NCI-H526 treated with DMSO at 0.1 percent for 48 hours (cell line): ENCODE measurements around the gene ZFP90.
"Not testable (repeated sequence)": the region's sequence is repeated elsewhere in the genome, so short reads cannot be mapped to it uniquely, and the experiment has no call there.

Experiments used
- DNase-seq: peaks from one replicate; lab custom pipeline; 2025; lab: John Stamatoyannopoulos, UW

Gene ZFP90

GRCh38 chr16:68519225-68519745 is 19.8 kb upstream of the ZFP90 start:
- no peak for DNase-seq

GRCh38 chr16:68520649-68521086 is 18.4 kb upstream of the ZFP90 start:
- peak; percentile 65 for DNase-seq

- no peak for DNase-seq
Measured at GRCh38 chr16:68524069-68524820, 14.8 kb upstream of the ZFP90 start.

GRCh38 chr16:68526143-68526781 is 12.8 kb upstream of the ZFP90 start:
- DNase-seq = no peak

GRCh38 chr16:68526782-68527145 is 12.3 kb upstream of the ZFP90 start:
- DNase-seq = no peak

- DNase-seq = no peak
Measured at GRCh38 chr16:68528233-68528632, 10.9 kb upstream of the ZFP90 start.

GRCh38 chr16:68528686-68529379 is 10.3 kb upstream of the ZFP90 start:
- peak; percentile 59 for DNase-seq

- DNase-seq = no peak
Measured at GRCh38 chr16:68529608-68529930, 9.5 kb upstream of the ZFP90 start.

GRCh38 chr16:68529931-68530701 is 9.0 kb upstream of the ZFP90 start:
- DNase-seq = peak; percentile 65

- DNase-seq = no peak
Measured at GRCh38 chr16:68533937-68534336, 5.2 kb upstream of the ZFP90 start.

- DNase-seq = no peak
Measured at GRCh38 chr16:68535331-68535730, 3.8 kb upstream of the ZFP90 start.

GRCh38 chr16:68539711-68540239 is 684 bp downstream of the ZFP90 start:
- DNase-seq = no peak

GRCh38 chr16:68548947-68549346 is 9.9 kb downstream of the ZFP90 start:
- DNase-seq = no peak

GRCh38 chr16:68553186-68553585 is 14.1 kb downstream of the ZFP90 start:
- DNase-seq = no peak

- DNase-seq = not testable (repeated sequence)
Measured at GRCh38 chr16:68560341-68560740, 21.2 kb downstream of the ZFP90 start.

- no peak for DNase-seq
Measured at GRCh38 chr16:68563631-68564381, 24.7 kb downstream of the ZFP90 start.

- DNase-seq = no peak
Measured at GRCh38 chr16:68564382-68564985, 25.4 kb downstream of the ZFP90 start.

- no peak for DNase-seq
Measured at GRCh38 chr16:68574479-68574878, 35.4 kb downstream of the ZFP90 start.

GRCh38 chr16:68575082-68575481 is 36.0 kb downstream of the ZFP90 start:
- DNase-seq = no peak

GRCh38 chr16:68577352-68577853 is 38.3 kb downstream of the ZFP90 start:
- DNase-seq = no peak
